Measurements from ENCODE around the gene CHPF. TPM values are rescaled to one million over a fixed set of nuclear protein-coding genes. Genes with fewer than 3 reads are reported as not detected.

The CHPF gene
- total and polyA plus RNA-seq, 2 donors (not counting 3 experiments of a cell fraction or from before 2014, with no cell fraction given): 0.24 to 0.32 TPM

GRCh38 chr2:219523031-219523671 is 20.5 kb downstream of the CHPF start:
- ChIA-PET POLR2A (no interaction called here), CTCF (interaction anchor here (1.7 to 12.6 kb wide), 3 partner anchors 13 to 121 kb away, joined by 6 to 731 read pairs (median 329); partner anchors contain the start of gene GMPPA)
- Histone ChIP-seq H2AFZ (ENCODE audit: low read depth, low read length) (no peak overlapping the region), H3K9ac (replicated peaks; ENCODE audit: extremely low read depth, insufficient read depth, low read length) (no peak overlapping the region), H3K4me2 (ENCODE audit: insufficient read depth, low read length) (no peak overlapping the region), H4K20me1 (replicated peaks; ENCODE audit: control insufficient read depth, extremely low read depth, insufficient read depth, low read length) (no peaks in the 10 kb centered on the region), H3K9me3 (replicated peaks; ENCODE audit: control insufficient read depth, insufficient read depth, low read length) (no peaks in the 10 kb centered on the region), H3K4me1 (ENCODE audit: control insufficient read depth, extremely low read depth, insufficient read depth, low read length) (no peaks in the 10 kb centered on the region), H3K79me2 (ENCODE audit: control insufficient read depth, insufficient read depth, low read length) (no peaks in the 10 kb centered on the region), H3K4me3 (replicated peaks in 1 of 3; ENCODE audit: insufficient read depth in 1 of 3, low read depth in 1 of 3, low read length in 3 of 3) (no peak overlapping the region), H3K36me3 (ENCODE audit: control insufficient read depth in 2 of 2, extremely low read depth in 1 of 2, insufficient read depth in 2 of 2, low read length in 2 of 2) (no peaks in the 10 kb centered on the region), H3K9me1 (replicated peaks; ENCODE audit: control insufficient read depth, extremely low read depth, insufficient read depth, low read length) (no peaks in the 10 kb centered on the region), H3K27me3 (ENCODE audit: control insufficient read depth in 2 of 2, insufficient read depth in 2 of 2, low read length in 2 of 2) (peaks cover 61 to 64% of the 10 kb centered on the region in 2 experiments), H3K27ac (ENCODE audit: insufficient read depth, low read depth, low read length) (no peak overlapping the region)
- DNase-seq (ENCODE audit: low read depth, low spot score): no peak
- no peak for FAIRE-seq
- dilution Hi-C loops (cut with MboI; ENCODE audit: extremely low pct_ligation_motif_present, low sequenced_read_pairs) (no loop called here), intact Hi-C loops (cut with micrococcal nuclease) (no loop called here)
- BruUV-seq (replicated peaks): no TSS peak
- TF ChIP-seq POLR2AphosphoS5 (IDR thresholded peaks at IDR 0.05; ENCODE audit: insufficient read depth, low read depth, low read length) (no peak), GATA2 (IDR thresholded peaks at IDR 0.05; ENCODE audit: insufficient read depth, insufficient read length, low read depth, low read length) (no peak), JUN (IDR thresholded peaks at IDR 0.05; ENCODE audit: borderline replicate concordance, insufficient read depth, insufficient read length, low read depth) (no peak), EZH2 (IDR thresholded peaks at IDR 0.05; ENCODE audit: borderline replicate concordance, low read depth, low read length, severe bottlenecking) (peak; percentile 79), POLR2A (IDR thresholded peaks at IDR 0.05; ENCODE audit: low read depth, low read length) (no peak)

DNA sequence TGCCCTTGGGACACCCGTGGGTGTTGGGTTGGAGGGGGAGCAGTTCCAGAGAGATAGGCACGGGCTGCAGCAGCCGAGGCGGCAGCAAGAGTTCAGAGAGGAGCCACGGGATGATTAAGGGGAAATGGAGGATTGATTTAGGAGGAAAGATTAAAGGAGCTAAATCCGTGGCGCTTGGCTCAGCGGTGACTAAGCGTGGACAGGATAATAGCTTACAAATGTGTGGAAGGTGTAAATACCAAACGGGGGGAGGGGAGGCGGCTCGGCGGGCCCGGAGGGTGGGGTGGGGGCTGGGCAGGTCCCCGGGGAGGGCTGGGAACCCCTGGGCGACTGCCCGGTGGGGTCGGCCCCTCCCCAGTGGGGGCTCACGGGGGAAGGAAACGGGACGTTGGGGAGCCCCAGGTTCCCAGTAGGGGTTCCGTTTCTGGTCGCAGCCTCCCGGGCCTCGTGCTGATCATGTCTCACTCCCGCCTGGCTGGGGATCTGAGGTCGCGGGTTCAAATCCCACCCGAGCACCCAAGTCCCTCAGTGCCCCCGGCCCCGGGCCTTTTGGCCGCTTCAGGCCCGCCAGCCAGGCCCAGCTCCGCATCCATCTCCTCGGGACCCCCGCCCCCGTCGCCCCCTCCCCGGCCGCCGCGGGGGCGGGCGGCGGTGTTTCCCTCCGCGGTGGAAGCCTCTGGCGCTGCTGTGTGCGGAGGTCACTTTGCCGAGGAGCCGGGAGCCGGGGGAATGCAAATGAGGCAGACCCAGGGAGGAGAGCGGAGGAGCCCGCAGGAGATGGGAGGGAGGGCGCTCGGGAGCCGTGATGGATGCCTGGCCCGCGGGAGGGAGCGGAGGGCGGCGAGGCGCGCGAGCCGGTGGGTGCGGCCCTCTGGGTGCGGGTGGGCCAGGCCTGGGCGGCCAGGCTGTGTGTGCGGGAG is 21.2 kb downstream of the CHPF start:
- no peaks in the 10 kb centered on the region for H3K36me3 ChIP-seq (ENCODE audit: control insufficient read depth in 2 of 2, extremely low read depth in 1 of 2, insufficient read depth in 2 of 2, low read length in 2 of 2)
- no peak overlapping the region for H2AFZ ChIP-seq (ENCODE audit: low read depth, low read length)
- no peaks in the 10 kb centered on the region for H3K9me1 ChIP-seq (replicated peaks; ENCODE audit: control insufficient read depth, extremely low read depth, insufficient read depth, low read length)
- no peak overlapping the region for H3K4me2 ChIP-seq (ENCODE audit: insufficient read depth, low read length)
- H3K9ac ChIP-seq (replicated peaks; ENCODE audit: extremely low read depth, insufficient read depth, low read length): no peak overlapping the region
- ChIA-PET CTCF (interaction anchor here (0.6 to 12.6 kb wide), 15 partner anchors 8 to 1248 kb away, joined by 3 to 731 read pairs (median 4); partner anchors contain the start of genes ASIC4 and GMPPA), POLR2A (no interaction called here)
- TF ChIP-seq FOS (IDR thresholded peaks at IDR 0.05; ENCODE audit: borderline replicate concordance, insufficient read depth, low read length) (no peak), POLR2A (IDR thresholded peaks at IDR 0.05; ENCODE audit: low read depth, low read length) (no peak), EZH2 (IDR thresholded peaks at IDR 0.05; ENCODE audit: borderline replicate concordance, low read depth, low read length, severe bottlenecking) (peak; percentile 86), POLR2AphosphoS5 (IDR thresholded peaks at IDR 0.05; ENCODE audit: insufficient read depth, low read depth, low read length) (no peak), MYC (IDR thresholded peaks at IDR 0.05; ENCODE audit: low read depth, low read length) (no peak), GATA2 (IDR thresholded peaks at IDR 0.05; ENCODE audit: insufficient read depth, insufficient read length, low read depth, low read length) (no peak)
- intact Hi-C loops (cut with micrococcal nuclease): no loop called here
- H3K4me1 ChIP-seq (ENCODE audit: control insufficient read depth, extremely low read depth, insufficient read depth, low read length): no peaks in the 10 kb centered on the region
- H3K27me3 ChIP-seq (ENCODE audit: control insufficient read depth in 2 of 2, insufficient read depth in 2 of 2, low read length in 2 of 2): peaks cover 57 to 64% of the 10 kb centered on the region in 2 experiments
- H3K4me3 ChIP-seq (replicated peaks in 1 of 3; ENCODE audit: insufficient read depth in 1 of 3, low read depth in 1 of 3, low read length in 3 of 3): no peak overlapping the region
- no TSS peak for BruUV-seq (replicated peaks)
- DNase-seq (ENCODE audit: low read depth, low spot score): no peak
- no peaks in the 10 kb centered on the region for H3K79me2 ChIP-seq (ENCODE audit: control insufficient read depth, insufficient read depth, low read length)
- H4K20me1 ChIP-seq (replicated peaks; ENCODE audit: control insufficient read depth, extremely low read depth, insufficient read depth, low read length): no peaks in the 10 kb centered on the region
- no peak overlapping the region for H3K27ac ChIP-seq (ENCODE audit: insufficient read depth, low read depth, low read length)
- no peaks in the 10 kb centered on the region for H3K9me3 ChIP-seq (replicated peaks; ENCODE audit: control insufficient read depth, insufficient read depth, low read length)
- dilution Hi-C loops (cut with MboI; ENCODE audit: extremely low pct_ligation_motif_present, low sequenced_read_pairs): no loop called here
- FAIRE-seq: no peak
